HG02610 (cell line): Measurements from ENCODE around the gene FBXL7.

Experiments
- ATAC-seq: cut with Tn5 transposase; IDR thresholded peaks from one replicate; pipeline ENCODE4 v1.9.1; 2021; ENCODE audit warnings: mild to moderate bottlenecking, moderate library complexity; ENCODE audit not compliant: unreplicated experiment

FBXL7 gene

DNA sequence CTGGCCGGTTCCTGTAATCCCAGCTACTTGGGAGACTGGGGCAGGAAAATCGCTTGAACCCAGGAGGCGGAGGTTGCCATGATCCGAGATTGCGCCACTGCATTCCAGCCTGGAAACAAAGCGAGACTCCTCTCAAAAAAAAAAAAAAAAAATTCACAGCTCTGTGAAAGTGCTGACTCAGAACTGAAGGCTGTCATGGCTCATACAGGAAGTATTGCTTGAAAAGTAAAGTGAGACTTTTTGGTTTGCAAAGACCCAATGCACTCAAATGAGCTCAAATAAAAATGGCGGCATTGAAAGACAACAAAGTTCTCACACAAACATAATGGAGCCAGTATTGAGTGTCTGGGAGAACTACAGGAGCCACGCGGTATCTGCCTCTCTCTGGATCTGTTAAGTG, 202.1 kb downstream of the FBXL7 start:
- ATAC-seq: no peak

DNA sequence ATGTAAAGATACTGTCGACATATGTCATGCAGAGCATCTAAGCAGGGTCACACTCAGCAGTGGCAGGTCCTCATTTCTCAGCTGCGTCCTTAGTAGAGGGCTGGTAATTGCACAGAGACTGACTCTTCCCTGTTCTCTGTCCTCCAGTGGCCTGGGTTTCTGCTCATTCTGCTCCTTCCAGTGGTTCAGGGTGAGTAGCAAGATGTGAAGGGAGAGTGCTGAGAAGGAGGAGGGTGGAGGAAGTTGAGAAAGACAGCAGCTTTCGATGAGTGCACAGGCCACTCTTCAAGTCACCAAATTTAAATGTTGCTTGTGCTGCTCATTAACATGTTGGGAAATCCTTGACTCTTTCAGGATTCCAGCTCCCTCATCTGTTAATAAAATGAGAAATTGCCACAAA, 203.9 kb downstream of the FBXL7 start:
- no peak for ATAC-seq

DNA sequence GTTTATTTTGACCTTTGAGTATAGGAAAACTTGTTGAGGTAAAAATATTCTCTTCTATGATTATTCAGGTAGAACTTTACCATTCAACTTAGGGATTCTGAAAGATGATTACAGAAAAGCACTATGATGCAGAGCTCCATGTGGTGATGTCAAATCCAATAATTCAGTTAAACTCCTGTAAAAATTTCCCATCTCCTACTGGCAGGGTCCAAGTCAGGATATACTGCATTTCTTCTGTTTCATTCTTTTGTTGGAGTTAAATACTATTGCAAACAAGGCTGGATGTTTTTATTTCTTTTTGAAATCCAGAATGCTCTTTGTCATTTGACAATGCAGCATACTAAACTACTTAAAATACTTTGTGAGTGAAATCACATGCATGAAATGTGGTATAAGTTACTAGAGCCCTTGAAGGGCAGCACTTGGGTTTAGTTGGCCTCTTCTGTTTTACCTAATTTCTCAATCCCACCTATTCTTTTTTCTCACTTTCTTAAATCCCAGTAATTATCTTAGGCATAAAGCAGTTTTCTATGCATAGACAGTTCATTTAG, 204.5 kb downstream of the FBXL7 start:
- no peak for ATAC-seq

- ATAC-seq: no peak
Measured at GRCh38 chr5:15707631-15708030, 207.7 kb downstream of the FBXL7 start.

DNA sequence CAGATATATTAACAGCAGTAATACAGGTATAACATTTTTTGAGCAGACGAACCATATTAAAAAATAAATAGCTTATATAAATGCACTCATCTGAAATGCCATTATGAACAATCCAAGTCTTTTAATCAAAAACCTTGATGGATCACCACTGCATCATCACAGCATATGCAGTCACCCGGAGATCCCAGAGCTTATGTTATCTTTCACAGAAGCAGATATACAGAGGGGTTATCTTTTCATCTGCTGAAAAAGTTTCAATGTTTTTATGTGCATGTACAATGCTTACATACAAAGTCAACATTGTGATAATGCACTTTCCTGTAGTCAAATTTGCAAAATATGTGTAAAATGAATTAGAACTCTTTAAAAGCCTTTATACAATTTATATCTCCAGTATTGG, 211.9 kb downstream of the FBXL7 start:
- no peak for ATAC-seq

GRCh38 chr5:15715535-15715934, 215.6 kb downstream of the FBXL7 start:
- no peak for ATAC-seq

DNA sequence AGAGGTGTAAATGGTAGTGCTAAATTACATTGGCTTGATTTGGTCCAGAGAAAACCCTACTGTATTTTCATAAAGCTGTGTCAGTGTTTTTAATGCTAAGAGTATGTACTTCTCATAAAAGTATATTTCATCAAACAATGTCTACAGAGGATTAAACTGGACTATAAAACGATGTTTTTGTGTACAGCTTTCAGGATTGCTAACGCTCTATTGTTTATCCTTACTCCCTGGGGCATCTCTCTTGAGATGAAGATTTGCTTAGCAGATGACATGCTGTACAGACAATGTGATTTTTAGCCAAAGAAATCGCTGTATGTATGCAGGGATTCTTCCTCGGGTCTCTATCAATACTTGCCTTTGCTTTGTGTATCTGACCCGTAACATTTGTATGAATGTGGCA, 216.0 kb downstream of the FBXL7 start:
- no peak for ATAC-seq

DNA sequence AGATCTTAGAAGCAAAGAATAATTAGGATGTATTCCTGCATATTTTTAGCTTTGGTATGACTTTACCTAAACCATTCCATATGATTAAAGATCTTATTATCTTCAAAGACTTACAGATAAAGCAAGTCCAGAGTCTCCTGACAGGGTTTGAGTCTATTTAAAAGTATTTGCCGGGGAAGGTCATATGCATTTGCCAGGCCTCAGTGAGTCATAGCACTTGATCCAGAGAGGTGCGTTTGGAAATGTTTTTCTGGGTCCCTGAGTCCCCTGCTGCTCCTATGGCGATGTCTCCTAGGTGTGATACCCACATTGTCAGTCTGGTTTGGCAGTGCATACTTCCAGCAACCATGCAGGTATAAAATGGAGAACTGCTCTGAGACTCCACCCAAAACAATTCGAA, 217.0 kb downstream of the FBXL7 start:
- no peak for ATAC-seq

GRCh38 chr5:15718421-15719179, 218.6 kb downstream of the FBXL7 start:
- no peak for ATAC-seq

GRCh38 chr5:15719784-15720183, 219.8 kb downstream of the FBXL7 start:
- no peak for ATAC-seq

DNA sequence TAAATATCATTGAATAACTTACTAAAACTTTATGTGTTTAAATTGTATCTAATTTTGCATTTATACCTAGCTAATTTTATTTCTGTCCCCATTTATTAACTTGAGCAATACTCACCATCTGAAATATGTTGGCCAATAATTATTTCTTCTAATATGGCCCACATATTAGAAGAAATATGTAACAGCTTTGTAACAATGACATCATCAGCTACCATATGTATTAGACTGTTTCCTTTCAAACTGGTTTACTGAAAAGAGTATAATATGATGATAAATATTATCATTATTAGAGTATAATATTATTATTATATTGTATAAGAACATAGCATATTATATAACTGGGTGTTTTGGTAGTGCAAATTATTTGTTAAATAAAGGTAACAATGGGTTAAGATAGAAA, 220.5 kb downstream of the FBXL7 start:
- no peak for ATAC-seq

- no peak for ATAC-seq
Measured at GRCh38 chr5:15722305-15722704, 222.3 kb downstream of the FBXL7 start.

DNA sequence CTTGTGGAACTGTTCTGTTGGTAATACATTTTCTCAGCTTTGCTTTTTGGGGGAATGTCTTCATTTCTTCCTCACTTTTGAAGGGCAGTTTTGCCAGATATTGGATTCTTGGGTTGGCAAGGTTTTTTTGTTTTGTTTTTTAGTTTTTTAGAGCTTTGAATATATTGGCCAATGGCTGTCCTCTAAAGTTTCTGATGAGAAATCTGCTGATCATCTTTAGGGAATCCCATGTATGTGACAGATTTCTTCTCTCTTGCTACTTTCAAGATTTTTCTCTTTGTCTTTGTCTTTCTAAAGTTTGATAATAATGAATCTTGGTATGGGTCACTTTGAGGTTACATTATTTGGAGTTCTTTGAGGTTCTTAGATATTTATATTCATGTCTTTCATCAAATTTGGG, 227.4 kb downstream of the FBXL7 start:
- ATAC-seq: no peak

GRCh38 chr5:15728811-15729210, 228.8 kb downstream of the FBXL7 start:
- no peak for ATAC-seq

DNA sequence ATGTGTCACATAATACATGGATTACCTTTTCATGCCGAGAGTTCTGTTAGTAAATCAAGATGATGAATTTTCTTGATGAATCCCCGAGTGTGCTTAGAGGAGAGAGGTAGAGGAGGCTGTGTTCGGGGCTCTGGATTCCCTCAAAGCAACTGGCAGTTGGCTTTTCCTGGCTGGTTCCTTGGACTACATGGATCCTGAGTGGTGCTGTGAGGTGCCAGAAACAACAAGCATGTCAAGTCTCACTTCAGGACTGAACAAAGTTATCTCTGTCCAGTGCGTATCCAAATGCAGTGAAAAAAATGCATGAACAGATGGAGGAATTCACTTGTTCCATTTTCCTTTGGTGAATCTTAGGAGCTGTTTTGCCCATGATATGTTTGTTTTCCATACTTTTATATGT, 231.7 kb downstream of the FBXL7 start:
- no peak for ATAC-seq

DNA sequence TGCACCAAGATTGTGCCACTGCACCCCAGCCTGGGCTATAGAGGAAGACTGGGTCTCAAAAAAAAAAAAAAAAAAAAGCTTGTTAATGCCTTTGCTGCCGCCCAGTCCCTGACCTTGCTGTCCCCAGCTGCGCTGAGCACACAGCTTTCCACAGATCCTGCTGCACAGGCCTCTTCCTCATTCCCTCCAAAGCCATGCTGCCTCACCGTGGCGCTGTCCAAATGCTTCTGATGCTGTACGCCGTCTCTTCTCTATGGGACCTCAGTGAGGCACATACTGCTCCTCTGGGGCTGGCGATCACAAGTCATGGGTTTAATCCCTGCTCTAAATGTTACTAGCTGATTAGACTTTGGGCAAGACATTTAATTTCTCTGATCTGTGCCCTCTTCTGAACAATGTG, 234.1 kb downstream of the FBXL7 start:
- no peak for ATAC-seq

DNA sequence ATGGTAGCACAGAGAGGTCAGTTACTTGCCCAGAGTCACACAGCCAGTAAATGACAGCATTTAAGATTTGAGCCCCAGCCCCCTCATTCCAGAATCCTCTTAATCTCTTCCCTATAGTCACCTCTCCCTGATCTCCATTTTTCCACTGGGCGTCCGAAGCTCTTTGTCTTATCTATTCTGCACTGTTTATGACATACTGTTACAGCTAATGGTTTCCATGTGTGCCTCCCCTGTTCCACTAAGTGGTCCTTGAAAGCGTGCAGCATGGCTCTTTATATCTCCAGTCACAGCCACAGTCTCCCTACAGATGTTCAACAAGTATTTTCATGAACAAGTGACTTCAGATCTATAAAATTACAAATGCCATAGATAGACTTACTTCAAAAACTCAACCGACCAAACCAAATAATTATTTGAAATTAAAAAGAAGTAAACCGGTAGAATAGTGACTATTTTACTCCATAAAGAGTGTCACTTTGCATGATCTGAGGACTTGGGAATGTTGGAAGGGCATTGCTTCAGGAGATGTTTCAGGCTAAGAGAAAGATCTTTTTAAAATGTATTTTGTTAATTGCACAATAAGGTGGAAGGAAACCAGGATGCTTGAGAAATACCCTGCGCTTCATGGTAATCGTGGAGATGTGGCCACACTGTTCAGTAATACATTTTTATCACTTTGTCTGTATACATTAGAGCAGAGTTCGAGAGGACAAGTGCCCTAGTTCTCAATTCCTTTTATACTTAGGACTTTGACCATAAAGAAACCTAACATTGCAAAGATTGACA, 237.2 kb downstream of the FBXL7 start:
- ATAC-seq: no peak

GRCh38 chr5:15737871-15738664, 238.1 kb downstream of the FBXL7 start:
- no peak for ATAC-seq

- no peak for ATAC-seq
Measured at GRCh38 chr5:15740383-15740782, 240.4 kb downstream of the FBXL7 start.

- no peak for ATAC-seq
Measured at GRCh38 chr5:15741591-15741990, 241.6 kb downstream of the FBXL7 start.

DNA sequence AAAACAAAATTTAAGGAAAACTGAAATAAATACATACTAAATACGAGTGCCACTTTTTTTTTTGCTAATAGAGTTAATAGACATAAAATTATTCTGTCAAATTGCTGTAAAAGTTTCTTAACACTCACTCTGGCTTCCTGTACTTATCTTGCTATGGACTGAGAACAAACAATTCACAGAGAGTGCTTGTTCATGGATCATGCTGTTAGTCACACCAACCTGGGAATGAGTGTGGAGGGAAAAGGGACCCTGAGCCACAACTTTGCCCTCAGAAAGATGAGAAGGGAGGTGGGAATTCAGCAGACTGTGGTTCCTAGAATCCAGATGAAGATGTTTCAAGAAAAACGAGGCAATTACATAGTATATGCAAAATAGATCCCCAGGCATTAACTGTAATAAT, 246.9 kb downstream of the FBXL7 start:
- no peak for ATAC-seq
